Measurements from ENCODE around the gene PARP16.

PARP16 gene

DNA sequence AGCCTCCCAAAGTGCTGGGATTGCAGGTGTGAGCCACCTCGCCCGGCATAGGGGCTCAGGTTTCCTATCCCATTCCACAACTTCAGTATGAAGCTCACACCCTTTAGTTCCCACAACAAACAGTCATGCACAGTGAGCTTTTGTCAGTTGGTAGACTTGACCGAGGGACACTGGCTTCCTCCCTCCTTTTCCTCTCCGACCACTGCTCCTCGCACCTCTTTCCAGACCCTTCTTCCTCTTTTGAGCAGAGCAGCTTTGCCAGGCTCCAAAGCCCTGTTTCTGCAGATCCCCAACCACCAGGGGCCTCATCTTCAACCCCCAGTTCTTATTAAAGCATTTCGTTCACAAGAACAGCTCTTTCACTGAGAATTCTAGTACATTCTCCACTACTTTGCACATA lies 62.7 kb downstream of the PARP16 start:
- H3K9me3 ChIP-seq: no peaks in the 10 kb centered on the region
- no peaks in the 10 kb centered on the region for H3K4me1 ChIP-seq
- no peaks in the 10 kb centered on the region for H3K36me3 ChIP-seq
- no peak overlapping the region for H3K4me3 ChIP-seq (ENCODE audit: low read depth, low read length)
- no peak for DNase-seq
- no peaks in the 10 kb centered on the region for H3K27me3 ChIP-seq
- TF ChIP-seq, protein P1, sequence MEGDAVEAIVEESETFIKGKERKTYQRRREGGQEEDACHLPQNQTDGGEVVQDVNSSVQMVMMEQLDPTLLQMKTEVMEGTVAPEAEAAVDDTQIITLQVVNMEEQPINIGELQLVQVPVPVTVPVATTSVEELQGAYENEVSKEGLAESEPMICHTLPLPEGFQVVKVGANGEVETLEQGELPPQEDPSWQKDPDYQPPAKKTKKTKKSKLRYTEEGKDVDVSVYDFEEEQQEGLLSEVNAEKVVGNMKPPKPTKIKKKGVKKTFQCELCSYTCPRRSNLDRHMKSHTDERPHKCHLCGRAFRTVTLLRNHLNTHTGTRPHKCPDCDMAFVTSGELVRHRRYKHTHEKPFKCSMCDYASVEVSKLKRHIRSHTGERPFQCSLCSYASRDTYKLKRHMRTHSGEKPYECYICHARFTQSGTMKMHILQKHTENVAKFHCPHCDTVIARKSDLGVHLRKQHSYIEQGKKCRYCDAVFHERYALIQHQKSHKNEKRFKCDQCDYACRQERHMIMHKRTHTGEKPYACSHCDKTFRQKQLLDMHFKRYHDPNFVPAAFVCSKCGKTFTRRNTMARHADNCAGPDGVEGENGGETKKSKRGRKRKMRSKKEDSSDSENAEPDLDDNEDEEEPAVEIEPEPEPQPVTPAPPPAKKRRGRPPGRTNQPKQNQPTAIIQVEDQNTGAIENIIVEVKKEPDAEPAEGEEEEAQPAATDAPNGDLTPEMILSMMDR (IDR thresholded peaks at IDR 0.05; ENCODE audit: low read depth, low read length): no peak

DNA sequence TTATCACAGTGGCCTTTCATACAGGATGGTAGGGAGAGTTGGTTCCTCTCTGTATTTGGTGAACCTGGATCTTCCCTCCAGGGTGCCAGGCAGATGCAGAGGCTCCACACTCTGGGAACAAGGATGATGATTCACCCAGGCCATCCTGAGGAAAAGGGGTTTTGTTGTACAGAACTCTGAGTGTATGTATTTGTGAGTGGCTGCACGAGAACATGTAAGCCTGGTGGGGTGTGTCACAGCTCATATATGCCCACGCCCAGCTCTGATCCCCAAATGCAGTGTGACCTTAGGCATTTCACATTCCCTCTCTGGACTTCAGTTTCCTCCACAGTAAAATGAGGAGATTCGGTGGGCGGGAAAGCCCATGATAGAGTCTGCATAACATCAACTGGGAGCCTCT lies 63.8 kb downstream of the PARP16 start:
- no peak for DNase-seq
- Histone ChIP-seq H3K4me1 (no peaks in the 10 kb centered on the region), H3K4me3 (ENCODE audit: low read depth, low read length) (no peak overlapping the region), H3K36me3 (no peaks in the 10 kb centered on the region), H3K9me3 (no peaks in the 10 kb centered on the region), H3K27me3 (no peaks in the 10 kb centered on the region)
- TF ChIP-seq, protein P1 (IDR thresholded peaks at IDR 0.05; ENCODE audit: low read depth, low read length): no peak

DNA sequence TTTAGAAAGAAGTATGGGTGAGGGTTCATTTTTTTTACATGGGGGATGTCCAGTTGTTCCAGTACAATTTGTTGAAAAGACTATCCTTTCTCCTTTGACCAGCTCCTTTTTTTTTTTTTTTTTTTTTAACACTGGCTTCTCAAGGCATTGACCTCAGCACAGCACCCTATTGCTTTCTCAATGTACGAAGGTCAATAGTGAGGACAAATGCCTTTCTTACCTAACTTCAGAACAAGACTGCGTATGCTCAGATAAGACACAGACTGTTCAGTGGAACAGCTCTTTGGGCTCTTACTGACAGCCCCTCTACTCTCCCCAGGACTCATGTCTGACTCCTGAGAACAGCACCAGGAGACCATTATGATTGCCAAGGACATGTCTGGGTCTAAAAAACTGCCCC lies 65.0 kb downstream of the PARP16 start:
- Histone ChIP-seq H3K36me3 (no peaks in the 10 kb centered on the region), H3K4me1 (no peaks in the 10 kb centered on the region), H3K9me3 (no peaks in the 10 kb centered on the region), H3K27me3 (no peaks in the 10 kb centered on the region), H3K4me3 (ENCODE audit: low read depth, low read length) (no peak overlapping the region)
- no peak for DNase-seq
- TF ChIP-seq, protein P1 (IDR thresholded peaks at IDR 0.05; ENCODE audit: low read depth, low read length): no peak

DNA sequence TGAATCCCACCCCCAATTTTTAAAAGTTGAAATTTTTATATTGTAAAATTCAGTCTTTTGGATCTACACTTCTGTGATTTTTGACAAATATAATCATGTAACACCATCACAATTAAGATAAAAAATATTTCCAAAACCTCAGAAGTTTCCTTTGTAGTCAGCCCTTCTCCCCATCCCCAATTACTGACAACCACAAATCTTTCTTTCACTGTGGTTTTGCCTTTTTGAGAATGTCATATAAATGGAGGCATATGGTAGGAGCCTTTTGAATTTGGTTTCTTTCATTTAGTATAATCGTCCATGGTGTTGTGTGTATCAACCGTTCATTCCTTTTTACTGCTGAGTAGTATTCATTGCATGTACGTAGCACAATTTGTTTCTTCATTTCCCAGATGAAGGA lies 67.5 kb downstream of the PARP16 start:
- H3K36me3 ChIP-seq: no peaks in the 10 kb centered on the region
- H3K9me3 ChIP-seq: no peaks in the 10 kb centered on the region
- TF ChIP-seq, protein P1 (IDR thresholded peaks at IDR 0.05; ENCODE audit: low read depth, low read length): no peak
- H3K4me1 ChIP-seq: no peaks in the 10 kb centered on the region
- H3K27me3 ChIP-seq: no peaks in the 10 kb centered on the region
- no peak for DNase-seq
- no peak overlapping the region for H3K4me3 ChIP-seq (ENCODE audit: low read depth, low read length)

DNA sequence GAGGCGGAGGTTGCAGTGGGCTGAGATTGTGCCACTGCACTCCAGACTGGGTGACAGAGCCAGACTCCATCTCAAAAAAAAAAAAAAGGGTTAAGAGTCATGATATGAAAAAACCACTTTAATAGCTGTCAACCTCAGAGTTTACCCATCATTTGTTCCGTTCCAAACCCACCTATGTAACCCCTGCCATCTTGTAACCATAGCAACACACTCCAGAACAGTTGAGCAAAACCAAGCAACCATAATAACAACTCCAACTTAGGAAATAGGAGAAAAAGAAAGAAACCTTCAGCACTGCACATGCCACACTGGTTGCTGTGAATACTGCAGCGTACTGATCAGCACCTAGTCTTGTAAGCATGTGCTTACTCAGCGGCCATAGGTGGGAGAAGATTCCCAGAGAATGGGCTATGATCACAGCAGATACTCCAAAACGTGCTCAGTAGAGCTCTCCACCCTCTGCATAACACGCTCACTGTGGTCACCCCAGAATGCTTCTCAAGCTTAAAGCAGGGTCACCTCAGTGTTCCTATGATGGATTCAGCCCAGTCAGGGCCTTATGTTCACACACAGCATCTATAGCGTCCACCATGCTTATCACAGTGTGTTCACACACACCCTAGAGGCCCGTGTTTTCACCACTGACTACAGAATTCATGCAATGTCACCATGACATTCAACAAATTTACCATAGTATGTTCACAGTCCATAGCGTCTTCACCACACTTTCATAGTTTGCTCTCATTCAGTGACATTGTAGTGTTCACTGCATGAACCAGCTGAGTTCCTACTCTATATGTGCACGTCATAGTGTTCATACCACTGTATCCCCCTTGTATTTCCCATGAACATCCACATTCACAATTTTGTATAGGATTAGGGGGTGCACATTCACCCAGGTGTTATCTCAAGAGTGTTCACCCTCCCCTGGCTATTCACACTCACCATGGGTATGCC lies 68.9 kb downstream of the PARP16 start:
- TF ChIP-seq, protein P1 (IDR thresholded peaks at IDR 0.05; ENCODE audit: low read depth, low read length): no peak
- Histone ChIP-seq H3K27me3 (no peaks in the 10 kb centered on the region), H3K4me1 (no peaks in the 10 kb centered on the region), H3K36me3 (no peaks in the 10 kb centered on the region), H3K4me3 (ENCODE audit: low read depth, low read length) (no peak overlapping the region), H3K9me3 (no peaks in the 10 kb centered on the region)
- DNase-seq: no peak

DNA sequence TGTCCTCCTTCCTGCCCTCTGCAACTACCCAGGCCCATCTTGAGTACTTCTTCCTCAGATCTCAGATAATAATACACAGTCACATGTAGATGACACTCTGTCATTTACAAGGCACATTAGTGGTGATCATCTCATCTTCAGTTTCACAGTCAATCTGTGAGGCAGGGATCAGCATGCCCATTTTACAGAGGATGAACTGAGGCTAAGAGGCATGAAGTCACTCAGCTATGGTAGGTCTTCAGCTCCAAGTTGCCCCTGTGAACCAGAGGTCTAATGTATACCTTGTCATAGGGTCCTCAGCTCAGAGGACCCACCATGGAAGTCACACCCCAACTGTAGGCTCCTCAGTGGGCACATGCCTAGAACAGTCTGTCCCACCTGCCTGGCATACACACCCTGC lies 71.2 kb downstream of the PARP16 start:
- DNase-seq: no peak
- H3K4me1 ChIP-seq: peaks cover 11% of the 10 kb centered on the region

More for the DNA sequence above, 71.2 kb downstream of the PARP16 start:
- Histone ChIP-seq H3K27me3 (no peaks in the 10 kb centered on the region), H3K36me3 (no peaks in the 10 kb centered on the region), H3K9me3 (no peaks in the 10 kb centered on the region), H3K4me3 (ENCODE audit: low read depth, low read length) (no peak overlapping the region)
- TF ChIP-seq, protein P1 (IDR thresholded peaks at IDR 0.05; ENCODE audit: low read depth, low read length): no peak
